ENCODE results near the gene MEIOSIN.

The MEIOSIN gene

GRCh38 chr19:45768984-45769782 is 35.9 kb downstream of the MEIOSIN start, which contains the start of gene SIX5 (continued):
- TF ChIP-seq, protein P1, sequence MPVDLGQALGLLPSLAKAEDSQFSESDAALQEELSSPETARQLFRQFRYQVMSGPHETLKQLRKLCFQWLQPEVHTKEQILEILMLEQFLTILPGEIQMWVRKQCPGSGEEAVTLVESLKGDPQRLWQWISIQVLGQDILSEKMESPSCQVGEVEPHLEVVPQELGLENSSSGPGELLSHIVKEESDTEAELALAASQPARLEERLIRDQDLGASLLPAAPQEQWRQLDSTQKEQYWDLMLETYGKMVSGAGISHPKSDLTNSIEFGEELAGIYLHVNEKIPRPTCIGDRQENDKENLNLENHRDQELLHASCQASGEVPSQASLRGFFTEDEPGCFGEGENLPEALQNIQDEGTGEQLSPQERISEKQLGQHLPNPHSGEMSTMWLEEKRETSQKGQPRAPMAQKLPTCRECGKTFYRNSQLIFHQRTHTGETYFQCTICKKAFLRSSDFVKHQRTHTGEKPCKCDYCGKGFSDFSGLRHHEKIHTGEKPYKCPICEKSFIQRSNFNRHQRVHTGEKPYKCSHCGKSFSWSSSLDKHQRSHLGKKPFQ (tag by site-specific recombination; IDR thresholded peaks at IDR 0.05) = no peak
- TF ChIP-seq, protein P2, sequence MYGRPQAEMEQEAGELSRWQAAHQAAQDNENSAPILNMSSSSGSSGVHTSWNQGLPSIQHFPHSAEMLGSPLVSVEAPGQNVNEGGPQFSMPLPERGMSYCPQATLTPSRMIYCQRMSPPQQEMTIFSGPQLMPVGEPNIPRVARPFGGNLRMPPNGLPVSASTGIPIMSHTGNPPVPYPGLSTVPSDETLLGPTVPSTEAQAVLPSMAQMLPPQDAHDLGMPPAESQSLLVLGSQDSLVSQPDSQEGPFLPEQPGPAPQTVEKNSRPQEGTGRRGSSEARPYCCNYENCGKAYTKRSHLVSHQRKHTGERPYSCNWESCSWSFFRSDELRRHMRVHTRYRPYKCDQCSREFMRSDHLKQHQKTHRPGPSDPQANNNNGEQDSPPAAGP (tag by site-specific recombination; IDR thresholded peaks at IDR 0.05) = peak; percentile 47
- TF ChIP-seq ZNF549 (tag by site-specific recombination; IDR thresholded peaks at IDR 0.05) = no peak
- TF ChIP-seq ZNF501 (tag by site-specific recombination; IDR thresholded peaks at IDR 0.05) = peak; percentile 92
- no peak for TF ChIP-seq ZBTB1 (tag by site-specific recombination; IDR thresholded peaks at IDR 0.05)
- TF ChIP-seq MEIS1 (CRISPR knock-in tag; IDR thresholded peaks at IDR 0.05; ENCODE audit: borderline replicate concordance) = no peak
- 0 out of 2 replicates have a peak, but pooled peaks have one; percentile 18 for TF ChIP-seq FEZF1 (tag by site-specific recombination; IDR thresholded peaks at IDR 0.05)
- no peak for TF ChIP-seq ZNF473 (tag by site-specific recombination; IDR thresholded peaks at IDR 0.05)
- TF ChIP-seq ZNF621 (tag by site-specific recombination; IDR thresholded peaks at IDR 0.05) = no peak
- no peak for TF ChIP-seq ZNF211 (tag by site-specific recombination; IDR thresholded peaks at IDR 0.05; ENCODE audit: low read depth)
- TF ChIP-seq KLF9 (tag by site-specific recombination; IDR thresholded peaks at IDR 0.05; ENCODE audit: low read depth) = peak; percentile 97
- no peak for TF ChIP-seq ZNF121 (tag by site-specific recombination; IDR thresholded peaks at IDR 0.05)
- no peak for TF ChIP-seq ZNF48 (tag by site-specific recombination; IDR thresholded peaks at IDR 0.05)
- TF ChIP-seq SCRT2 (tag by site-specific recombination; IDR thresholded peaks at IDR 0.05) = no peak; the same call in 1 of the 2 replicates
- TF ChIP-seq, protein P3, sequence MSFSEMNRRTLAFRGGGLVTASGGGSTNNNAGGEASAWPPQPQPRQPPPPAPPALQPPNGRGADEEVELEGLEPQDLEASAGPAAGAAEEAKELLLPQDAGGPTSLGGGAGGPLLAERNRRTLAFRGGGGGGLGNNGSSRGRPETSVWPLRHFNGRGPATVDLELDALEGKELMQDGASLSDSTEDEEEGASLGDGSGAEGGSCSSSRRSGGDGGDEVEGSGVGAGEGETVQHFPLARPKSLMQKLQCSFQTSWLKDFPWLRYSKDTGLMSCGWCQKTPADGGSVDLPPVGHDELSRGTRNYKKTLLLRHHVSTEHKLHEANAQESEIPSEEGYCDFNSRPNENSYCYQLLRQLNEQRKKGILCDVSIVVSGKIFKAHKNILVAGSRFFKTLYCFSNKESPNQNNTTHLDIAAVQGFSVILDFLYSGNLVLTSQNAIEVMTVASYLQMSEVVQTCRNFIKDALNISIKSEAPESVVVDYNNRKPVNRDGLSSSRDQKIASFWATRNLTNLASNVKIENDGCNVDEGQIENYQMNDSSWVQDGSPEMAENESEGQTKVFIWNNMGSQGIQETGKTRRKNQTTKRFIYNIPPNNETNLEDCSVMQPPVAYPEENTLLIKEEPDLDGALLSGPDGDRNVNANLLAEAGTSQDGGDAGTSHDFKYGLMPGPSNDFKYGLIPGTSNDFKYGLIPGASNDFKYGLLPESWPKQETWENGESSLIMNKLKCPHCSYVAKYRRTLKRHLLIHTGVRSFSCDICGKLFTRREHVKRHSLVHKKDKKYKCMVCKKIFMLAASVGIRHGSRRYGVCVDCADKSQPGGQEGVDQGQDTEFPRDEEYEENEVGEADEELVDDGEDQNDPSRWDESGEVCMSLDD (tag by site-specific recombination; IDR thresholded peaks at IDR 0.05) = peak; percentile 98
- TF ChIP-seq EGR2 (tag by site-specific recombination; IDR thresholded peaks at IDR 0.05; ENCODE audit: low read depth) = peak; percentile 85
- peak; percentile 97 for TF ChIP-seq SP2 (tag by site-specific recombination; IDR thresholded peaks at IDR 0.05)
- no peak for TF ChIP-seq ZNF416 (tag by site-specific recombination; IDR thresholded peaks at IDR 0.05)
- TF ChIP-seq ZSCAN4 (tag by site-specific recombination; IDR thresholded peaks at IDR 0.05) = peak; percentile 62; the same call in 1 of the 2 replicates
- TF ChIP-seq ZNF600 (tag by site-specific recombination; IDR thresholded peaks at IDR 0.05) = no peak
- peak; percentile 98 for TF ChIP-seq IKZF3 (tag by site-specific recombination; IDR thresholded peaks at IDR 0.05)
- TF ChIP-seq ZNF426 (tag by site-specific recombination; IDR thresholded peaks at IDR 0.05) = no peak
- TF ChIP-seq ZNF658 (tag by site-specific recombination; IDR thresholded peaks at IDR 0.05) = no peak
- TF ChIP-seq, protein P4, sequence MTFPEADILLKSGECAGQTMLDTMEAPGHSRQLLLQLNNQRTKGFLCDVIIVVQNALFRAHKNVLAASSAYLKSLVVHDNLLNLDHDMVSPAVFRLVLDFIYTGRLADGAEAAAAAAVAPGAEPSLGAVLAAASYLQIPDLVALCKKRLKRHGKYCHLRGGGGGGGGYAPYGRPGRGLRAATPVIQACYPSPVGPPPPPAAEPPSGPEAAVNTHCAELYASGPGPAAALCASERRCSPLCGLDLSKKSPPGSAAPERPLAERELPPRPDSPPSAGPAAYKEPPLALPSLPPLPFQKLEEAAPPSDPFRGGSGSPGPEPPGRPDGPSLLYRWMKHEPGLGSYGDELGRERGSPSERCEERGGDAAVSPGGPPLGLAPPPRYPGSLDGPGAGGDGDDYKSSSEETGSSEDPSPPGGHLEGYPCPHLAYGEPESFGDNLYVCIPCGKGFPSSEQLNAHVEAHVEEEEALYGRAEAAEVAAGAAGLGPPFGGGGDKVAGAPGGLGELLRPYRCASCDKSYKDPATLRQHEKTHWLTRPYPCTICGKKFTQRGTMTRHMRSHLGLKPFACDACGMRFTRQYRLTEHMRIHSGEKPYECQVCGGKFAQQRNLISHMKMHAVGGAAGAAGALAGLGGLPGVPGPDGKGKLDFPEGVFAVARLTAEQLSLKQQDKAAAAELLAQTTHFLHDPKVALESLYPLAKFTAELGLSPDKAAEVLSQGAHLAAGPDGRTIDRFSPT (tag by site-specific recombination; IDR thresholded peaks at IDR 0.05) = peak; percentile 100
- TF ChIP-seq ZNF16 (tag by site-specific recombination; IDR thresholded peaks at IDR 0.05; ENCODE audit: low read depth) = no peak
- 0 out of 2 replicates have a peak, but pooled peaks have one; percentile 40 for TF ChIP-seq ZBTB21 (tag by site-specific recombination; IDR thresholded peaks at IDR 0.05)
- TF ChIP-seq ZNF311 (tag by site-specific recombination; IDR thresholded peaks at IDR 0.05; ENCODE audit: borderline replicate concordance) = no peak
- TF ChIP-seq ZNF335 (tag by site-specific recombination; conservative IDR thresholded peaks at IDR 0.05) = peak; percentile 81
- TF ChIP-seq BCL11A (tag by site-specific recombination; IDR thresholded peaks at IDR 0.05; ENCODE audit: low read depth) = no peak
- no peak for TF ChIP-seq ZNF174 (tag by site-specific recombination; IDR thresholded peaks at IDR 0.05)
- TF ChIP-seq ZNF404 (tag by site-specific recombination; IDR thresholded peaks at IDR 0.05) = no peak
- TF ChIP-seq ZNF394 (tag by site-specific recombination; IDR thresholded peaks at IDR 0.05; ENCODE audit: borderline replicate concordance) = peak; percentile 62; the same call in 1 of the 2 replicates
